Measurements from ENCODE around the gene CAMKMT. TPM values are rescaled to one million over a fixed set of nuclear protein-coding genes. Genes with fewer than 3 reads are reported as not detected.
A peak's percentile ranks its signal among the peaks of the same experiment; 100 is the strongest.

CAMKMT gene
- total RNA-seq, 1 experiment from 2014 or later, result 2.7 TPM

DNA sequence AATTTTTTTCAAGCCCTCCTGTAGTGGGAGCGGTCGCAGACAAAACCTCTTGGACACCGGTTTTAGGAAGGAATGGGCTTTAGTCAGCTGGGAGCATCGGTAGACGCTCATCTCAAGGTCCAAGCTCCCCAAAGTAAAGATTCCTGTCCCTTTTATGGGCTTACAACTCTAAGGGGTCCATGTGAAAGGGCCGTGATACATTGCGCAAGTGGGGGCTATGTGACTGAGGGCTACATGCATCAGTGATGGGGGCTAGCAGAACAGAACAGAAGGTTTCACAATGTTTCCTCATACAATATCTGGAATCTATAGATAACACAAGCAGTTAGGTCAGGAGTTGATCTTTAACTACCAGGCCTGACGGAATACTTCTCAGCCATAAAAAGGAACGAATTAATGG is 62.5 kb downstream of the CAMKMT start:
- ATAC-seq (no peak), DNase-seq (no peak)
- H3K4me1 ChIP-seq (ENCODE audit: insufficient read depth, low read length), result peaks cover 5% of the 10 kb centered on the region
- H3K9me2 ChIP-seq (replicated peaks; ENCODE audit: low read length), result no peaks in the 10 kb centered on the region
- no peak overlapping the region for H3K27ac ChIP-seq (ENCODE audit: low read length)
- H3K9ac ChIP-seq (ENCODE audit: low read length), result no peak overlapping the region
- H3K36me3 ChIP-seq (ENCODE audit: low read depth, low read length), result no peaks in the 10 kb centered on the region
- ChIA-PET POLR2A (ENCODE audit: unreplicated experiment) (no interaction called here), CTCF (no interaction called here)
- no peaks in the 10 kb centered on the region for H3K27me3 ChIP-seq (ENCODE audit: low read length)
- H3K4me2 ChIP-seq (ENCODE audit: low read length), result no peak overlapping the region
- TF ChIP-seq EZH2 (IDR thresholded peaks at IDR 0.05; ENCODE audit: low read length, unreplicated experiment) (no peak), EZH2phosphoT487 (IDR thresholded peaks at IDR 0.05; ENCODE audit: borderline replicate concordance, low read length) (no peak)
- TF ChIP-seq, protein P1, sequence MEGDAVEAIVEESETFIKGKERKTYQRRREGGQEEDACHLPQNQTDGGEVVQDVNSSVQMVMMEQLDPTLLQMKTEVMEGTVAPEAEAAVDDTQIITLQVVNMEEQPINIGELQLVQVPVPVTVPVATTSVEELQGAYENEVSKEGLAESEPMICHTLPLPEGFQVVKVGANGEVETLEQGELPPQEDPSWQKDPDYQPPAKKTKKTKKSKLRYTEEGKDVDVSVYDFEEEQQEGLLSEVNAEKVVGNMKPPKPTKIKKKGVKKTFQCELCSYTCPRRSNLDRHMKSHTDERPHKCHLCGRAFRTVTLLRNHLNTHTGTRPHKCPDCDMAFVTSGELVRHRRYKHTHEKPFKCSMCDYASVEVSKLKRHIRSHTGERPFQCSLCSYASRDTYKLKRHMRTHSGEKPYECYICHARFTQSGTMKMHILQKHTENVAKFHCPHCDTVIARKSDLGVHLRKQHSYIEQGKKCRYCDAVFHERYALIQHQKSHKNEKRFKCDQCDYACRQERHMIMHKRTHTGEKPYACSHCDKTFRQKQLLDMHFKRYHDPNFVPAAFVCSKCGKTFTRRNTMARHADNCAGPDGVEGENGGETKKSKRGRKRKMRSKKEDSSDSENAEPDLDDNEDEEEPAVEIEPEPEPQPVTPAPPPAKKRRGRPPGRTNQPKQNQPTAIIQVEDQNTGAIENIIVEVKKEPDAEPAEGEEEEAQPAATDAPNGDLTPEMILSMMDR (conservative IDR thresholded peaks at IDR 0.05; ENCODE audit: low read depth, low read length), result no peak
- H3F3A ChIP-seq (ENCODE audit: low read length, unreplicated experiment), result no peaks in the 10 kb centered on the region
- no peaks in the 10 kb centered on the region for H3K79me2 ChIP-seq (ENCODE audit: low read length)
- no peaks in the 10 kb centered on the region for H3K9me3 ChIP-seq (ENCODE audit: low read length)
- H4K20me1 ChIP-seq (ENCODE audit: low read length), result no peaks in the 10 kb centered on the region
- no peak overlapping the region for H2AFZ ChIP-seq (ENCODE audit: low read length)
- intact Hi-C loops (cut with micrococcal nuclease), result no loop called here
- no peak overlapping the region for H3K4me3 ChIP-seq (ENCODE audit: low read length)
- BruUV-seq (replicated peaks), result no TSS peak

DNA sequence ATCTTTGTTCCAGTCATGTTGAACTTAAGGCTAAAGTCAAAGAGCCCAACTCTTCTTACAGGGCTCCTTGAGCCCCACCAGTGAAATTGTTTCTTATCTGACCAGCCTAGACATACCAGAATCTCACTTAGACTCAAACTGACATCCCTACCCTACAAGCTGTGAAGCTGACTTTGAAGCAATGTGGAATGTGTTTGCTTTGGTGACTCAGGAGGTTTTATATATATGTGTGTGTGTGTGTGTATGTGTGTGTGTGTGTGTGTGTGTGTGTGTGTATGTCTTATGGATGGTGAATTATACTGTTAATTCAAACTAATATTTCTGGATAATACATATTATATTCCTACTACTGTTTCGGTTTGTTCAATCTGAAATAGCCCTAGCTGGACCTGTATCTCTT is 67.3 kb downstream of the CAMKMT start:
- ChIA-PET POLR2A (ENCODE audit: unreplicated experiment) (interaction anchor here (0.6 kb wide), 1 partner anchor 196 kb away, joined by 3 read pairs; no protein-coding TSS in a partner anchor), CTCF (interaction anchor here (0.6 kb wide), 2 partner anchors 51 to 349 kb away, joined by 4 to 7 read pairs; no protein-coding TSS in a partner anchor)
- TF ChIP-seq EZH2 (IDR thresholded peaks at IDR 0.05; ENCODE audit: low read length, unreplicated experiment) (no peak), EZH2phosphoT487 (IDR thresholded peaks at IDR 0.05; ENCODE audit: borderline replicate concordance, low read length) (no peak)
- TF ChIP-seq, protein P1 (conservative IDR thresholded peaks at IDR 0.05; ENCODE audit: low read depth, low read length), result no peak
- Histone ChIP-seq H3K4me2 (ENCODE audit: low read length) (no peak overlapping the region), H4K20me1 (ENCODE audit: low read length) (no peaks in the 10 kb centered on the region), H3K27ac (ENCODE audit: low read length) (no peak overlapping the region), H3K4me3 (ENCODE audit: low read length) (no peak overlapping the region), H3K4me1 (ENCODE audit: insufficient read depth, low read length) (peaks cover 13% of the 10 kb centered on the region), H3K9ac (ENCODE audit: low read length) (no peak overlapping the region), H3K27me3 (ENCODE audit: low read length) (no peaks in the 10 kb centered on the region), H3K79me2 (ENCODE audit: low read length) (no peaks in the 10 kb centered on the region), H3K36me3 (ENCODE audit: low read depth, low read length) (no peaks in the 10 kb centered on the region), H3K9me2 (replicated peaks; ENCODE audit: low read length) (no peaks in the 10 kb centered on the region), H3F3A (ENCODE audit: low read length, unreplicated experiment) (no peaks in the 10 kb centered on the region), H3K9me3 (ENCODE audit: low read length) (no peaks in the 10 kb centered on the region), H2AFZ (ENCODE audit: low read length) (no peak overlapping the region)
- no TSS peak for BruUV-seq (replicated peaks)
- intact Hi-C loops (cut with micrococcal nuclease), result no loop called here
- ATAC-seq (peak; percentile 92), DNase-seq (peak; percentile 66)

DNA sequence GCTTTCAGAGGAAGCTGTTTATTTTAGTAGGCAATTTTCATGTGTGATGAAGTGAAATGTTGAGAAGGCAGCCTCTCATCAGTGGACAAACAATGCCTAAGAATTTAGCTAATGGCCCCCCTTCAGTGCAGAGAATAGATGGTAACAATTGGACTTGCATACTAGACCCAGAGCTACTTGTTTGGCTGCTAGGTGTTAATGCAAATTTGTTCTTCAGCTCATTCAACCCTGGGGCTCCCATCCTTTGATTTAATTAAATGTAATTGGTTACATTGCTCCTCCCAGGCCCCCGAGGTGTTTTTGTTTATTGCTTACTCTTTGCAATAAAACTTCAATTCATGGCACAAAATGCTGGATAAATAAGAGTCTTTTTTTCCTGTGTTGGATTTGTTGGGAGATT is 68.6 kb downstream of the CAMKMT start:
- H3K4me1 ChIP-seq (ENCODE audit: insufficient read depth, low read length), result peaks cover 22% of the 10 kb centered on the region
- H3K36me3 ChIP-seq (ENCODE audit: low read depth, low read length), result no peaks in the 10 kb centered on the region
- ATAC-seq, result no peak
- DNase-seq, result no peak
- intact Hi-C loops (cut with micrococcal nuclease), result loop anchor here (5.0 kb wide), 1 partner anchor 33 kb away; no protein-coding TSS in a partner anchor
- TF ChIP-seq EZH2phosphoT487 (IDR thresholded peaks at IDR 0.05; ENCODE audit: borderline replicate concordance, low read length) (no peak), EZH2 (IDR thresholded peaks at IDR 0.05; ENCODE audit: low read length, unreplicated experiment) (no peak)
- TF ChIP-seq, protein P1 (conservative IDR thresholded peaks at IDR 0.05; ENCODE audit: low read depth, low read length), result no peak
- no TSS peak for BruUV-seq (replicated peaks)
- no peaks in the 10 kb centered on the region for H3K9me2 ChIP-seq (replicated peaks; ENCODE audit: low read length)
- no peak overlapping the region for H2AFZ ChIP-seq (ENCODE audit: low read length)
- H3K79me2 ChIP-seq (ENCODE audit: low read length), result no peaks in the 10 kb centered on the region
- H3K27ac ChIP-seq (ENCODE audit: low read length), result no peak overlapping the region
- H3K9me3 ChIP-seq (ENCODE audit: low read length), result no peaks in the 10 kb centered on the region
- POLR2A ChIA-PET (ENCODE audit: unreplicated experiment), result no interaction called here
- H3K4me3 ChIP-seq (ENCODE audit: low read length), result no peak overlapping the region
- H3F3A ChIP-seq (ENCODE audit: low read length, unreplicated experiment), result no peaks in the 10 kb centered on the region
- no peaks in the 10 kb centered on the region for H3K27me3 ChIP-seq (ENCODE audit: low read length)
- H3K4me2 ChIP-seq (ENCODE audit: low read length), result no peak overlapping the region
- H4K20me1 ChIP-seq (ENCODE audit: low read length), result no peaks in the 10 kb centered on the region
- no peak overlapping the region for H3K9ac ChIP-seq (ENCODE audit: low read length)
- CTCF ChIA-PET, result no interaction called here

Measured in PC-3 (cell line).